CD4-positive, alpha-beta memory T cell (primary cell): ENCODE results near the gene SRCAP. TPM values are rescaled to one million over a fixed set of nuclear protein-coding genes. Genes with fewer than 3 reads are reported as not detected.

Experiments used
- CTCF ChIA-PET: fragments of 350-600 bp; sonication (Branson Sonifier 250); formaldehyde crosslinking; loops from one replicate; lab custom pipeline; 2021; ENCODE audit warnings: inconsistent platforms; ENCODE audit not compliant: partially characterized antibody; lab: Charles Lee
- POLR2A ChIA-PET: fragments of 350-600 bp; sonication (Branson Sonifier 250); formaldehyde crosslinking; loops from one replicate; lab custom pipeline; 2021; ENCODE audit not compliant: partially characterized antibody; lab: Charles Lee
- DNase-seq, 5 donors: peaks; one replicate each; pipeline versions ENCODE4 v3.0.0 to v3.0.0-alpha.2; 2020 to 2022; ENCODE audit warnings: mixed read lengths in 1 of 5
- H3K27ac ChIP-seq: one replicate; pipeline ENCODE4 v1.7.0; 2013; ENCODE audit warnings: low read depth, low read length
- H3K27me3 ChIP-seq: 2 replicates; pipeline ENCODE4 v1.7.0; 2013; ENCODE audit warnings: mild to moderate bottlenecking, low read length, moderate library complexity; ENCODE audit not compliant: insufficient read depth
- H3K36me3 ChIP-seq: 2 replicates; pipeline ENCODE4 v1.7.0; 2013; ENCODE audit warnings: mild to moderate bottlenecking, low read length, moderate library complexity; ENCODE audit not compliant: insufficient read depth
- H3K4me1 ChIP-seq: 2 replicates; pipeline ENCODE4 v1.7.0; 2013; ENCODE audit warnings: mild to moderate bottlenecking, low read length, moderate library complexity; ENCODE audit not compliant: insufficient read depth
- H3K4me3 ChIP-seq, 2 donors: one replicate each; pipeline ENCODE4 v1.7.0; 2013; ENCODE audit warnings: low read length in 2 of 2, mild to moderate bottlenecking in 1 of 2
- H3K9me3 ChIP-seq, 2 donors: one replicate each; pipeline ENCODE4 v1.7.0; 2013; ENCODE audit warnings: low read length in 2 of 2, control low read depth in 1 of 2; ENCODE audit not compliant: control insufficient read depth in 1 of 2
- H3K27ac Mint-ChIP-seq, 7 donors: one replicate each; pipeline ENCODE4 v1.8.0; 2020 to 2021; ENCODE audit warnings: mixed read lengths in 7 of 7, mild to moderate bottlenecking in 6 of 7, inconsistent platforms in 3 of 7, moderate library complexity in 3 of 7
- H3K27me3 Mint-ChIP-seq, 2 donors: one replicate each; pipeline ENCODE4 v1.8.0; 2020 to 2021; ENCODE audit warnings: mixed read lengths in 2 of 2
- H3K36me3 Mint-ChIP-seq, 2 donors: one replicate each; pipeline ENCODE4 v1.8.0; 2020 to 2021; ENCODE audit warnings: mixed read lengths in 2 of 2, inconsistent platforms in 1 of 2, mild to moderate bottlenecking in 1 of 2
- H3K4me1 Mint-ChIP-seq, 4 donors: one replicate each; pipeline ENCODE4 v1.8.0; 2020 to 2021; ENCODE audit warnings: mixed read lengths in 4 of 4, mild to moderate bottlenecking in 1 of 4
- H3K4me3 Mint-ChIP-seq, 8 donors: one replicate each; pipeline ENCODE4 v1.8.0; 2020 to 2021; ENCODE audit warnings: mixed read lengths in 8 of 8, mild to moderate bottlenecking in 7 of 8, moderate library complexity in 6 of 8, inconsistent platforms in 3 of 8
- H3K9me3 Mint-ChIP-seq, 8 donors: one replicate each; pipeline ENCODE4 v1.8.0; 2020 to 2021; ENCODE audit warnings: mixed read lengths in 8 of 8, mild to moderate bottlenecking in 5 of 8, inconsistent platforms in 3 of 8, moderate library complexity in 1 of 8
- intact Hi-C: fragments of 100-400 bp; cut with micrococcal nuclease; formaldehyde crosslinking; loops from one replicate; pipeline ENCODE4 v1.15.1; 2023
- polyA plus RNA-seq, 2 donors: library from polyadenylated mRNA; unstranded; fragments of 300-500 nt; fragmentation: Illumina TruSeq; gene quantifications; one replicate each; pipeline ENCODE4 v1.2.3, GENCODE V29; 2021
- total RNA-seq, 2 experiments: library from RNA; stranded (reverse); gene quantifications; one replicate each; pipeline ENCODE4 v1.2.3, GENCODE V29; 2021

Gene SRCAP
- total and polyA plus RNA-seq, 4 experiments from 2014 or later, result 1.2 to 115 (median 68.3) TPM

DNA sequence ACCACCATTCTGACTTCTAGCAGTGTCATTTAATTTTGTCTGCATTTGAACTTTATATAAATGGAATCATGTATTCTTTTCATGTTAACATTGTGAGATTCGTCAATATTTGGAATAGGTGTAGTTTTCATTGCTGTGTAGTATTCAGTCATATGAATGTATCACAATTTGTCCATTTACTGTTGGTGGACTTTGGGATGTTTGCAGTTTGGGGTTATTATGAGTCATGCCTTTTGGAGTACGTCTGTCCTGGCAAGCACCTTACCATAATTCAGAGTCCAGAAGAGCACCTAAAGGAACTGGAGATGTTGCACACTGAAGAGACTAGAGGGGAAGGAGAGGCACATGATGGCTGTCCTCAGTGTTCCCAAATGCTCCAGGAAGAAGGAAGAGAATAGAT, 46.1 kb downstream of the SRCAP start:
- Mint-ChIP-seq H3K9me3 (peaks cover 0 to 6% (median 0%) of the 10 kb centered on the region in 8 donors), H3K4me1 (peaks cover 19 to 34% (median 27%) of the 10 kb centered on the region in 4 donors), H3K4me3 (peak overlapping the region in 1 of 8 donors; percentile 27), H3K27ac (peak overlapping the region in 4 of 7 donors; percentile 13 to 73 (median 38)), H3K27me3 (no peaks in the 10 kb centered on the region), H3K36me3 (peaks cover 10 to 42% of the 10 kb centered on the region in 2 donors)
- DNase-seq, result no peak
- POLR2A ChIA-PET, result no interaction called here
- peaks cover 10% of the 10 kb centered on the region for H3K4me1 ChIP-seq
- no peak overlapping the region for H3K4me3 ChIP-seq
- no peaks in the 10 kb centered on the region for H3K9me3 ChIP-seq
- CTCF ChIA-PET, result no interaction called here
- no peak overlapping the region for H3K27ac ChIP-seq
- intact Hi-C loops, result loop anchor here (5.0 kb wide), 2 partner anchors 67 to 88 kb away; partner anchors contain the start of gene FBRS
- no peaks in the 10 kb centered on the region for H3K27me3 ChIP-seq
- H3K36me3 ChIP-seq, result peaks cover 7% of the 10 kb centered on the region

DNA sequence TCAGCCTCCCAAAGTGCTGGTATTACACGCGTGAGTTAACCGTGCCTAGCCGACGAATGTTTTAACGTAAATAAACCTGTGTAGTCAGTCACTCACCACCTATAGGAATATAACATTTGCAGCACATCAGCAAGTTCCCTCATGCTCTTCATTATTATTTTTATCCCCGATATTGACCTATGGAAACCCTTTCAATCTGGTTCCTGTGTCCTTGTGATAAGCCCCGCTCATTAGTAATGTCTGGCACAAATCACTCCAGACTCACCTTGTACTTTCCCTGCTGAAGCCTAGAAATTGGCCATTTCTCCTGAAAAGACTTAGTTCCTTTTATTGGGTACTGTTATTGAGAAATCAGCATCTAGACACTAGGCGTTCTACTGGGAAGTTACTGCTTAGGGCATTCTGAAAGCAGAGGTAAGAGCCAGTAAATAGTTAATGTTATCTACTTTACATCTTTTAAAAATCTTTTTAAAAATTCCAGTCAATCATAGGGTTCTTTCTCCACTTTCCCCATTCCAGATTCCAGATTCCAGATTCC, 47.7 kb downstream of the SRCAP start:
- Histone ChIP-seq H3K27me3 (no peaks in the 10 kb centered on the region), H3K36me3 (peaks cover 6% of the 10 kb centered on the region), H3K4me1 (peaks cover 7% of the 10 kb centered on the region), H3K4me3 (no peak overlapping the region), H3K9me3 (no peaks in the 10 kb centered on the region), H3K27ac (no peak overlapping the region)
- H3K27me3 Mint-ChIP-seq, result no peaks in the 10 kb centered on the region
- intact Hi-C loops, result loop anchor here (5.0 kb wide), 2 partner anchors 66 to 89 kb away; partner anchors contain the start of gene FBRS
- peaks cover 19 to 39% of the 10 kb centered on the region in 2 donors for H3K36me3 Mint-ChIP-seq
- H3K9me3 Mint-ChIP-seq, result peaks cover 0 to 6% (median 0%) of the 10 kb centered on the region in 8 donors
- H3K4me1 Mint-ChIP-seq, result peaks cover 14 to 33% (median 21%) of the 10 kb centered on the region in 4 donors
- no peak for DNase-seq
- CTCF ChIA-PET, result interaction anchor here (0.6 kb wide), 1 partner anchor 53 kb away, joined by 3 read pairs; no protein-coding TSS in a partner anchor
- no peak overlapping the region for H3K4me3 Mint-ChIP-seq
- peak overlapping the region in 4 of 7 donors; percentile 12 to 94 (median 90) for H3K27ac Mint-ChIP-seq
- POLR2A ChIA-PET, result interaction anchor here (1.0 to 3.1 kb wide), 8 partner anchors 11 to 195 kb away, joined by 3 to 22 read pairs (median 14); partner anchors contain the start of genes CFAP119, RNF40 and SRCAP

DNA sequence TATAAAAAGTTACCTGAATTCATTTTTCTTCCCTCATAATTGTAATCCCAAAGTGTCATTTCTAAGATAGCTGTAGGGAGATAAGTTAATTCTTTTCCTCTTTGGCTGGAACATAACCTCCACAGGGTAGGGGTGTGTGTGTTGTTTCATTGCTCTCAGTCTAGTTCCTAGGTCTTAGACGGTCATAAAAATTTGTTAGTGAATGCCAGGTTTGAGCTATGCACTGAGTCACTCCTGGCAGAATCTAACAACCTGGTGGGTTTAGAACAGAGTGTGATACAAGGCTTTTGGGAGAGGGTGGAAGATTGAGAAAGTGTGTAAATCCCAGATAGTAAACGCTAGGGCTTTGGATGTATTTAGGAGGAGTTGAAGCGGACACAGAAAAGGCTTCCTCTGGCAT, 48.4 kb downstream of the SRCAP start:
- H3K9me3 Mint-ChIP-seq, result peaks cover 0 to 4% (median 0%) of the 10 kb centered on the region in 8 donors

DNA sequence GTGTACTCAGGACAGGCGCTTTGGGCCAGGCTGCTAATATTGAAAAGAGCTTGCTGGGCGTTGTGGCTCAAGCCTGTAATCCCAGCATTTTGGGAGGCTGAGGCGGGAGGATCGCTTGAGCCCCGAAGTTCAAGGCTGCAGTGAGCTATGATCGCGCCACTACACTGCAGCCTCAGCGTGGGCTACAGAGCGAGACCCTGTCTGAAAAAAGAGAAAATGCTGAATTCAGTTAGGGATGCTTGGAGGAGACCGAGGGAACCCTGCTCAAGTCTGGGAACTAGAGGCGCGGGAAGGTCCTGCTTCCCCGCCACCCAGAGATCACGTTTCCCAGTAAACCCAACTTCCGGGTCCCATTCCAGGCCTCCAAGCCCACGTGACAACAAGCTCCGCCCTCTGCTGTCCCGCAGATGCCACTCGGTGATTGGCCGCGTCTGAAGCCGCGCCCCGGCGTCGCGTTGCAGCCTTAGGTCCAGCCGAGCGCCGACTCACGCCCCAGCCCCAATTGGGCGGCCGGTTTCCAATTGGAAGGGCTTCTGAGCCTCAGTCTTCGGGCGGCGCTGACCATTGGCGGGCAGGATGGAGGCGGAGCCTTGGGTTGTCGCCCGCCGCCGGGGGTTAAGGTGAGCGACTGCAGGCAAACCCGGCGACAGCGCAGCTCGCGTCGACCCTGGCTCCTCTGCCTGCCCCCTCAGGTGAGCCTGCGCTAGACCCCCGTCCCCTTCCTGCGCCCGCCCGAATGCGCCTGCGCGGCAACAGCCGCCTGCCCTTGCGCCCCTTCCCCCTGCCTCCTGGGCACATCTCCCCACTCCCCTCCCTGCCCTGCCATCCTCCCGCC, 49.0 kb downstream of the SRCAP start, which contains the start of gene PHKG2:
PHKG2 (plus strand) TSS at position 627 of the 835 bp plus-strand sequence. CDS start 396 bp downstream, outside the sequence.
- Histone ChIP-seq H3K36me3 (peaks cover 9% of the 10 kb centered on the region), H3K27ac (peak within 1 kb of the TSS; percentile 60), H3K4me1 (peaks cover 7% of the 10 kb centered on the region), H3K9me3 (no peaks in the 10 kb centered on the region), H3K27me3 (no peaks in the 10 kb centered on the region), H3K4me3 (peak within 1 kb of the TSS; percentile 65 to 71)
- ChIA-PET CTCF (interaction anchor here (0.6 to 1.5 kb wide), 5 partner anchors 14 to 1057 kb away, joined by 3 to 4 read pairs (median 4); no protein-coding TSS in a partner anchor), POLR2A (interaction anchor here (0.6 to 3.4 kb wide), 27 partner anchors 10 to 394 kb away, joined by 3 to 25 read pairs (median 5); partner anchors contain the start of genes CFAP119, FBRS, PRR14 and RNF40)
- intact Hi-C loops, result loop anchor here (1.0 to 5.0 kb wide), 5 partner anchors 14 to 174 kb away; partner anchors contain the start of genes CFAP119, FBRS and RNF40
- Mint-ChIP-seq H3K4me1 (peaks cover 14 to 33% (median 20%) of the 10 kb centered on the region in 4 donors), H3K36me3 (peaks cover 13 to 36% of the 10 kb centered on the region in 2 donors), H3K4me3 (peak within 1 kb of the TSS; percentile 89 to 97 (median 91)), H3K9me3 (peaks cover 0 to 4% (median 0%) of the 10 kb centered on the region in 8 donors), H3K27me3 (no peaks in the 10 kb centered on the region), H3K27ac (peak within 1 kb of the TSS; percentile 73 to 94 (median 89))
- peak; percentile 94 to 96 (median 95) for DNase-seq

More for the DNA sequence above, 48.4 kb downstream of the SRCAP start:
- no peak for DNase-seq
- intact Hi-C loops, result loop anchor here (5.0 kb wide), 2 partner anchors 65 to 90 kb away; partner anchors contain the start of gene FBRS
- Histone ChIP-seq H3K4me1 (peaks cover 7% of the 10 kb centered on the region), H3K27ac (peak overlapping the region; percentile 60), H3K4me3 (peak overlapping the region in 1 of 2 donors; percentile 71), H3K36me3 (peaks cover 4% of the 10 kb centered on the region), H3K27me3 (no peaks in the 10 kb centered on the region), H3K9me3 (no peaks in the 10 kb centered on the region)
- H3K27ac Mint-ChIP-seq, result peak overlapping the region; percentile 73 to 94 (median 89)
- CTCF ChIA-PET, result interaction anchor here (0.6 to 1.5 kb wide), 5 partner anchors 13 to 195 kb away, joined by 3 to 4 read pairs (median 3); no protein-coding TSS in a partner anchor
- no peaks in the 10 kb centered on the region for H3K27me3 Mint-ChIP-seq
- peak overlapping the region; percentile 81 to 97 (median 90) for H3K4me3 Mint-ChIP-seq
- H3K4me1 Mint-ChIP-seq, result peaks cover 14 to 33% (median 20%) of the 10 kb centered on the region in 4 donors
- peaks cover 13 to 33% of the 10 kb centered on the region in 2 donors for H3K36me3 Mint-ChIP-seq
- POLR2A ChIA-PET, result interaction anchor here (0.8 to 3.4 kb wide), 24 partner anchors 9 to 395 kb away, joined by 3 to 25 read pairs (median 6); partner anchors contain the start of genes CFAP119, FBRS, PRR14 and RNF40

DNA sequence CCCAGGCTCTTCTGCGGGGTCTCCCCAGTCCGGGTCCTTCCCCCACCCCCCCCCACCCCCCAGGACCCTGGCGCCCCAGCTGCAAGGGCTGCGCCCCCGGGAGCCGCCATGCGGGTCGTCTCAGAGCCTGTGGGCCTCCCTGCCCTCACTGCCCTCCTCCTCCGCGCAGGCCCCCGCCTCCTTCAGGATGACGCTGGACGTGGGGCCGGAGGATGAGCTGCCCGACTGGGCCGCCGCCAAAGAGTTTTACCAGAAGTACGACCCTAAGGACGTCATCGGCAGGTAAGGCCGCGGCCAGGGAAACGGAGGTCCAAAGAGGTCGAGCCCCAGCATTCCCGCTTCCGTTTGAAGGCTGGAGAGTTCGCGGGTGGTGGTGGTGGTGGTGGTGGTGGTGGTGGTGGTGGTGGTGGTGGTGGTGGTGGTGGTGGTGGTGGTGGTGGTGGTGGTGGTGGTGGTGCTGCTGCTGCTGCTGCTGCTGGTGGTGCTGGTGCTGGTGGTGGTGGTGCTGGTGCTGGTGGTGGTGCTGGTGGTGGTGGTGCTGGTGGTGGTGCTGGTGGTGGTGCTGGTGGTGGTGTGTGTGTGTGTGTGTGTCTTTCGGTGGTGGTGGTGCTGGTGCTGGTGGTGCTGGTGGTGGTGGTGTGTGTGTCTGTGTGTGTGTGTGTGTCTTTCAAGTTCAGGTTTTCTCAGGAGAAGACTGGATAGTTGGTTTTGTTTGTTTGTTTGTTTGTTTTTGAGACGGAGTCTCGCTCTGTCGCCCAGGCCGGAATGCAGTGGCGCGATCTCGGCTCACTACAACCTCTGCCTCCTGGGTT, 49.9 kb downstream of the SRCAP start:
- peak in 1 of 5 donors; percentile 62 for DNase-seq
- H3K9me3 ChIP-seq, result no peaks in the 10 kb centered on the region
- Mint-ChIP-seq H3K27ac (peak overlapping the region in 6 of 7 donors; percentile 63 to 93 (median 88)), H3K4me1 (peaks cover 14 to 33% (median 20%) of the 10 kb centered on the region in 4 donors), H3K27me3 (no peaks in the 10 kb centered on the region), H3K36me3 (peaks cover 13 to 38% of the 10 kb centered on the region in 2 donors), H3K4me3 (peak overlapping the region; percentile 89 to 97 (median 91)), H3K9me3 (peaks cover 0 to 4% (median 0%) of the 10 kb centered on the region in 8 donors)
- H3K4me1 ChIP-seq, result peaks cover 7% of the 10 kb centered on the region
- intact Hi-C loops, result loop anchor here (1.0 to 5.0 kb wide), 5 partner anchors 13 to 173 kb away; partner anchors contain the start of genes CFAP119, FBRS and RNF40
- H3K4me3 ChIP-seq, result peak overlapping the region; percentile 23 to 71
- H3K27ac ChIP-seq, result peak overlapping the region; percentile 22
- peaks cover 15% of the 10 kb centered on the region for H3K36me3 ChIP-seq
- ChIA-PET POLR2A (interaction anchor here (0.6 to 3.4 kb wide), 22 partner anchors 9 to 393 kb away, joined by 3 to 25 read pairs (median 6); partner anchors contain the start of genes CFAP119, FBRS, PRR14 and RNF40), CTCF (interaction anchor here (0.6 to 1.5 kb wide), 5 partner anchors 14 to 1058 kb away, joined by 3 to 4 read pairs (median 4); no protein-coding TSS in a partner anchor)
- no peaks in the 10 kb centered on the region for H3K27me3 ChIP-seq
